ENCODE measurements around the gene IRAK2. TPM values are rescaled to one million over a fixed set of nuclear protein-coding genes. Genes with fewer than 3 reads are reported as not detected.

Gene IRAK2
- total RNA-seq, 1 donor from 2014 or later = 10.6 TPM

DNA sequence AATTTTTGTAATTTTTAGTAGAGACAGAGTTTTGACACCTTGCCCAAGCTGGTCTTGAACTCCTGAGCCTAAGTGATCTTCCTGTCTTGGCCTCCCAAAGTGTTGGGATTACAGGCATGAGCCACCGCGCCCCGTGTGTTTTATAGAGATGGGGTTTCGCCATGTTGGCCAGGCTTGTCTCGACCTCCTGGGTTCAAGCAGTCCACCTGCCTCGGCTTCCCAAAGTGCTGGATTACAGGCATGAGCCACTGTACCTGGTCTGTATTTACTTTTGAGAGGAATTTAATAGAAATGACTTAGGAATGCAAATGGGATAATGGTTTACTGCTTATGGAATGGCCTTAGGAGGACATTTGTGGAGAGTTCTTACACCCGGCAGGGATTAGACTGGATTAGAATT, 94.3 kb downstream of the IRAK2 start:
- Histone ChIP-seq H3K9me3 (no peaks in the 10 kb centered on the region), H3K4me3 (no peak overlapping the region), H3K4me1 (peaks cover 10% of the 10 kb centered on the region), H3K27me3 (no peaks in the 10 kb centered on the region), H3K27ac (no peak overlapping the region), H3K36me3 (peaks cover 0 to 23% of the 10 kb centered on the region in 2 donors)
- intact Hi-C loops (cut with DNase I) = loop anchor here (5.0 kb wide), 1 partner anchor 48 kb away; no protein-coding TSS in a partner anchor
- no peak for DNase-seq (ENCODE audit: extremely low spot score in 2 of 2)
- TF ChIP-seq, protein P1, sequence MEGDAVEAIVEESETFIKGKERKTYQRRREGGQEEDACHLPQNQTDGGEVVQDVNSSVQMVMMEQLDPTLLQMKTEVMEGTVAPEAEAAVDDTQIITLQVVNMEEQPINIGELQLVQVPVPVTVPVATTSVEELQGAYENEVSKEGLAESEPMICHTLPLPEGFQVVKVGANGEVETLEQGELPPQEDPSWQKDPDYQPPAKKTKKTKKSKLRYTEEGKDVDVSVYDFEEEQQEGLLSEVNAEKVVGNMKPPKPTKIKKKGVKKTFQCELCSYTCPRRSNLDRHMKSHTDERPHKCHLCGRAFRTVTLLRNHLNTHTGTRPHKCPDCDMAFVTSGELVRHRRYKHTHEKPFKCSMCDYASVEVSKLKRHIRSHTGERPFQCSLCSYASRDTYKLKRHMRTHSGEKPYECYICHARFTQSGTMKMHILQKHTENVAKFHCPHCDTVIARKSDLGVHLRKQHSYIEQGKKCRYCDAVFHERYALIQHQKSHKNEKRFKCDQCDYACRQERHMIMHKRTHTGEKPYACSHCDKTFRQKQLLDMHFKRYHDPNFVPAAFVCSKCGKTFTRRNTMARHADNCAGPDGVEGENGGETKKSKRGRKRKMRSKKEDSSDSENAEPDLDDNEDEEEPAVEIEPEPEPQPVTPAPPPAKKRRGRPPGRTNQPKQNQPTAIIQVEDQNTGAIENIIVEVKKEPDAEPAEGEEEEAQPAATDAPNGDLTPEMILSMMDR (IDR thresholded peaks at IDR 0.05) = no peak
- TF ChIP-seq POLR2A (IDR thresholded peaks at IDR 0.05) (no peak), POLR2AphosphoS5 (IDR thresholded peaks at IDR 0.05; ENCODE audit: insufficient read depth in 1 of 2, low read depth in 1 of 2) (no peak)

DNA sequence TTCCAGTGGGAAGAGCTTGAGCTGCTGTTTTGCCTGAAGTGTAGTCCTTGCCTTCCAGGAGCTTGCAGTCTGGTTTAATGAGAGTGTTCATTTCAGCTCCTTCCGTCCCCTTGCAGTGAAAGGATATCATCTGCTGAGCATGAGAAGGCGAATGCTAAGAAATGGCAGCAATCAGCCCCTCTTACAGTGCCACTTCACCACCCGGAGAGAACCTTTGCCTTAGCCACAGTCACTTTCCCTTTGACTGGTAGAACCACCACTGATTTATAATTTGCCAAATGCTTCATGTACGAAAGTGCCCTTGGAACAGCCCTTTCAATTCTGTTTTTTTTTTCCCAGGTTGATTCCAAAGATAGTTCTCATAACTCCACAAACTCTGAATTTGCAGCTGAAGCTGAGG, 95.1 kb downstream of the IRAK2 start:
- TF ChIP-seq POLR2AphosphoS5 (IDR thresholded peaks at IDR 0.05; ENCODE audit: insufficient read depth in 1 of 2, low read depth in 1 of 2) (no peak), POLR2A (IDR thresholded peaks at IDR 0.05) (no peak)
- TF ChIP-seq, protein P1 (IDR thresholded peaks at IDR 0.05) = no peak
- no peaks in the 10 kb centered on the region for H3K27me3 ChIP-seq
- peaks cover 15% of the 10 kb centered on the region for H3K4me1 ChIP-seq
- peaks cover 0 to 22% of the 10 kb centered on the region in 2 donors for H3K36me3 ChIP-seq
- H3K27ac ChIP-seq = no peak overlapping the region
- no peak for DNase-seq (ENCODE audit: extremely low spot score in 2 of 2)
- no peak overlapping the region for H3K4me3 ChIP-seq
- intact Hi-C loops (cut with DNase I) = loop anchor here (5.0 kb wide), 1 partner anchor 48 kb away; no protein-coding TSS in a partner anchor
- no peaks in the 10 kb centered on the region for H3K9me3 ChIP-seq

DNA sequence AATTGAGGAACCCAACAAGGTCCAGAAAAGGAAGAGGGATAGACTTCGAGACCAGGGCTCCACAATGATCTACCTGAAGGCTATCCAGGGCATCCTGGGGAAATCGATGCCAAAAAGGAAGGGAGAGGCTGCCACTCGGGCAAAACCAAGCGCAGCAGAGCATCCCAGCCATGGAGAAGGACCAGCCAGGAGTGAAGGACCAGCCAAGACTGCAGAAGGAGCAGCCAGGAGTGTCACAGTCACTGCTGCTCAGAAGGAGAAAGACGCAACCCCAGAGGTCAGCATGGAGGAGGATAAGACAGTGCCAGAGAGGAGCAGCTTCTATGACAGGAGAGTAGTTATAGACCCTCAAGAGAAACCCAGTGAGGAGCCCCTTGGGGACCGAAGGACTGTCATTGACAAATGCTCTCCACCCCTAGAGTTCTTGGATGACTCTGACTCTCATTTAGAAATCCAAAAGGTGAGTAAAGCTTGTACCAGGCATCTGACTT, 95.5 kb downstream of the IRAK2 start:
- no peak overlapping the region for H3K4me3 ChIP-seq

DNA sequence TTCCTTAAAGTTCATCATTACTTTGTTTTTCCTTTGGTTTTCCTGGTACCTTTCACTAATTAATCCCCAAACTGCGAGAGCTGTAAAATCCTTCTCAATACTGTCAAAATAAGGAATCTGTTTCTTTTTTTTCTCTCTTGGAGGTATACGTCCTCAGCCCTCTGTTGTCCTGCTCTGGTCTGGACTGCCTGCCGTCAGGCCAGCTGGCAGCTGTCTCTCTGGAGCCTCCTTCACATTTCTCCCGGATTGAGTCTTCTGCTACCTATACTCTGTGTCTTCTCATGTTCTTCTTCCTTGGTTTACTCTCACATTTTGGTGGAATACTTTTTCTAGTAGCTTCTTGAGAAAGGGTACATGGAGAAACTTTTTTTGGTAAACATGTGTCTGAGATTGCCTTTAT, 97.3 kb downstream of the IRAK2 start:
- Histone ChIP-seq H3K9me3 (no peaks in the 10 kb centered on the region), H3K4me3 (no peak overlapping the region), H3K36me3 (peaks cover 0 to 12% of the 10 kb centered on the region in 2 donors), H3K27ac (no peak overlapping the region), H3K27me3 (no peaks in the 10 kb centered on the region), H3K4me1 (peaks cover 24% of the 10 kb centered on the region)
- intact Hi-C loops (cut with DNase I) = no loop called here
- DNase-seq (ENCODE audit: extremely low spot score in 2 of 2) = no peak
- TF ChIP-seq POLR2AphosphoS5 (IDR thresholded peaks at IDR 0.05; ENCODE audit: insufficient read depth in 1 of 2, low read depth in 1 of 2) (no peak), POLR2A (IDR thresholded peaks at IDR 0.05) (no peak)
- TF ChIP-seq, protein P1 (IDR thresholded peaks at IDR 0.05) = no peak

More for the DNA sequence above, 95.5 kb downstream of the IRAK2 start:
- DNase-seq (ENCODE audit: extremely low spot score in 2 of 2) = no peak
- intact Hi-C loops (cut with DNase I) = no loop called here
- no peak overlapping the region for H3K27ac ChIP-seq
- no peaks in the 10 kb centered on the region for H3K27me3 ChIP-seq
- TF ChIP-seq, protein P1 (IDR thresholded peaks at IDR 0.05) = no peak
- no peak for TF ChIP-seq POLR2A (IDR thresholded peaks at IDR 0.05)
- TF ChIP-seq POLR2AphosphoS5 (IDR thresholded peaks at IDR 0.05; ENCODE audit: insufficient read depth in 1 of 2, low read depth in 1 of 2) = no peak
- no peaks in the 10 kb centered on the region for H3K9me3 ChIP-seq
- peaks cover 0 to 22% of the 10 kb centered on the region in 2 donors for H3K36me3 ChIP-seq
- H3K4me1 ChIP-seq = peaks cover 15% of the 10 kb centered on the region

DNA sequence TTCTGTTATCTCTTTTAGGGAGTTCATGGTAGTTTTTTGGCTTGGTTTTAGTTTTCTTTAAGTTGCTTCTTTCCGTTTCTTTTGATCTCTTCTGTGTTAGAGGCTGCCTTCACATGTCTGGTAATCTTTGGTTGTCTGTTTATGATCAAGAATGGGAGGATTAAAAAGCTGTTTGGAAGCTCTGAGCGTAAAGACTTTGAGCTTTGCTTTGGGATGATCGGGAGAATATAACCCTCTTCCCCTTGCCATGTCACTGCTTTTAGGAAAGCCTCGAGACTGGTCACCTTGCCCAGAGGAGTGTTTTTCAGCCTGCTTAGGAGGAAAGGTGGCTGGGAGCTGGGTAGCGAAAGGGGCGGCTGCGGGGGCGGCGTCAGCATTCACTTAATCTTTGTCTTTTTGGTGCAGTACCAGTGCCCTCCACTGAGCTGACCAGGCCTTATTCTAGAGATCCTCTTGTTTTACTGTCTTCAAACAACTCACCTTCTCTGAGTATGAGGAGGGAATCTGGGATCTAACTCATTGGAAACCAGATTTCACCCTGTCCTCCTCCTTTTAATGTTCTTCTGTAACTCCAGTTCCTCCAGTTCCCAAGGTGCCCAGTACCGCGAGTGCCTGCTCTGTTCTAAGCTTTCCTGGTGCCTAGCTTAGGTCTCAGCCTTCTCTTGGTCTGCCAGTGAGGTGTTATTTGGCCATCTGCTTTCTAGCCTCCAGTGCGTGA, 99.1 kb downstream of the IRAK2 start:
- no peak for DNase-seq (ENCODE audit: extremely low spot score in 2 of 2)
- Histone ChIP-seq H3K27me3 (no peaks in the 10 kb centered on the region), H3K4me3 (peak overlapping the region in 1 of 2 donors; percentile 11), H3K36me3 (peaks cover 0 to 18% of the 10 kb centered on the region in 2 donors), H3K4me1 (peaks cover 31% of the 10 kb centered on the region), H3K9me3 (no peaks in the 10 kb centered on the region), H3K27ac (peak overlapping the region; percentile 27)
- TF ChIP-seq POLR2AphosphoS5 (IDR thresholded peaks at IDR 0.05; ENCODE audit: insufficient read depth in 1 of 2, low read depth in 1 of 2) = no peak
- TF ChIP-seq, protein P1 (IDR thresholded peaks at IDR 0.05) = peak in 2 of 3 experiments; percentile 10 to 31
- intact Hi-C loops (cut with DNase I) = no loop called here
